H9 (cell line): ENCODE measurements around the gene FAM229B. TPM values are rescaled to one million over a fixed set of nuclear protein-coding genes. Genes with fewer than 3 reads are reported as not detected.

ENCODE experiments used
- DNase-seq: peaks from one replicate; pipeline ENCODE4 v3.0.0-alpha.2; 2017
- H2AFZ ChIP-seq: one replicate; pipeline ENCODE4 v1.6.1; 2013; ENCODE audit warnings: mild to moderate bottlenecking, low read length, control low read depth, moderate library complexity
- H2AK5ac ChIP-seq: 2 replicates; pipeline ENCODE4 v1.6.1; 2013; ENCODE audit warnings: low read length, control low read depth, mixed read lengths; ENCODE audit not compliant: insufficient read length
- H2BK120ac ChIP-seq: one replicate; pipeline ENCODE4 v1.6.1; 2013; ENCODE audit warnings: low read depth, mild to moderate bottlenecking, low read length, control low read depth, inconsistent platforms; ENCODE audit not compliant: poor library complexity, severe bottlenecking
- H2BK12ac ChIP-seq: 2 replicates; pipeline ENCODE4 v1.6.1; 2013; ENCODE audit warnings: low read length, control low read depth, mixed read lengths, low read depth; ENCODE audit not compliant: insufficient read length
- H2BK15ac ChIP-seq: 2 replicates; pipeline ENCODE4 v1.6.1; 2013; ENCODE audit warnings: low read depth, low read length, control low read depth
- H2BK20ac ChIP-seq: one replicate; pipeline ENCODE4 v1.6.1; 2013; ENCODE audit warnings: low read depth, mild to moderate bottlenecking, low read length, control low read depth, inconsistent platforms; ENCODE audit not compliant: poor library complexity, severe bottlenecking
- H2BK5ac ChIP-seq: 2 replicates; pipeline ENCODE4 v1.6.1; 2013; ENCODE audit warnings: low read length, control low read depth, mixed read lengths; ENCODE audit not compliant: insufficient read length
- H3K14ac ChIP-seq: 2 replicates; pipeline ENCODE4 v1.6.1; 2013; ENCODE audit warnings: low read length, control low read depth; ENCODE audit not compliant: insufficient read depth
- H3K18ac ChIP-seq: 2 replicates; pipeline ENCODE4 v1.6.1; 2013; ENCODE audit warnings: low read depth, mild to moderate bottlenecking, mixed read lengths, low read length, control low read depth; ENCODE audit not compliant: insufficient read length
- H3K23ac ChIP-seq: 2 replicates; pipeline ENCODE4 v1.6.1; 2013; ENCODE audit warnings: low read length, control low read depth, mixed read lengths, low read depth; ENCODE audit not compliant: insufficient read length
- H3K23me2 ChIP-seq: 2 replicates; pipeline ENCODE4 v1.6.1; 2013; ENCODE audit warnings: low read depth, mild to moderate bottlenecking, mixed read lengths, low read length, control low read depth; ENCODE audit not compliant: insufficient read length, poor library complexity, severe bottlenecking
- H3K27ac ChIP-seq: 2 replicates; pipeline ENCODE4 v1.5.1; 2013; ENCODE audit warnings: low read length, control low read depth, mixed read lengths, low read depth; ENCODE audit not compliant: insufficient read length
- H3K27me3 ChIP-seq: 2 replicates; pipeline ENCODE4 v1.6.1; 2013; ENCODE audit warnings: low read length, control low read depth, inconsistent platforms; ENCODE audit not compliant: insufficient read depth
- H3K4ac ChIP-seq: 2 replicates; pipeline ENCODE4 v1.6.1; 2013; ENCODE audit warnings: low read depth, mild to moderate bottlenecking, control low read depth, inconsistent platforms, low read length, moderate library complexity
- H3K4me1 ChIP-seq: 2 replicates; pipeline ENCODE4 v1.6.1; 2013; ENCODE audit warnings: low read length, control low read depth, inconsistent platforms; ENCODE audit not compliant: insufficient read depth
- H3K4me2 ChIP-seq: 2 replicates; pipeline ENCODE4 v1.6.1; 2013; ENCODE audit warnings: low read length, control low read depth, mixed read lengths; ENCODE audit not compliant: insufficient read length, insufficient read depth
- H3K56ac ChIP-seq: 2 replicates; pipeline ENCODE4 v1.6.1; 2013; ENCODE audit warnings: low read depth, mild to moderate bottlenecking, mixed read lengths, low read length, control low read depth; ENCODE audit not compliant: insufficient read length
- H3K79me1 ChIP-seq: 2 replicates; pipeline ENCODE4 v1.6.1; 2013; ENCODE audit warnings: low read depth, mild to moderate bottlenecking, moderate library complexity, low read length, control low read depth, inconsistent platforms; ENCODE audit not compliant: insufficient read depth, poor library complexity, severe bottlenecking
- H3K79me2 ChIP-seq: 2 replicates; pipeline ENCODE4 v1.6.1; 2013; ENCODE audit warnings: low read length, control low read depth, inconsistent platforms; ENCODE audit not compliant: insufficient read depth
- H3K9ac ChIP-seq: 2 replicates; pipeline ENCODE4 v1.6.1; 2013; ENCODE audit warnings: low read length, control low read depth, mixed read lengths; ENCODE audit not compliant: insufficient read length; ENCODE audit errors: extremely low read depth
- H3K9me3 ChIP-seq: one replicate; pipeline ENCODE4 v1.6.1; 2013; ENCODE audit warnings: low read depth, low read length, inconsistent platforms; ENCODE audit not compliant: control insufficient read depth
- H3T11ph ChIP-seq: one replicate; pipeline ENCODE4 v1.6.1; 2013; ENCODE audit warnings: mild to moderate bottlenecking, low read length, control low read depth, inconsistent platforms
- H4K20me1 ChIP-seq: one replicate; pipeline ENCODE4 v1.6.1; 2013; ENCODE audit not compliant: control insufficient read depth, insufficient read length, insufficient read depth
- H4K5ac ChIP-seq: 2 replicates; pipeline ENCODE4 v1.6.1; 2013; ENCODE audit warnings: low read depth, mild to moderate bottlenecking, mixed read lengths, low read length, control low read depth; ENCODE audit not compliant: insufficient read length
- H4K8ac ChIP-seq: replicated peaks from 2 replicates; pipeline ENCODE4 v1.6.1; 2013; ENCODE audit warnings: low read length, control low read depth, mixed read lengths, low read depth; ENCODE audit not compliant: insufficient read length
- H4K91ac ChIP-seq: 2 replicates; pipeline ENCODE4 v1.6.1; 2013; ENCODE audit warnings: low read depth, mild to moderate bottlenecking, moderate library complexity, mixed read lengths, low read length, control low read depth; ENCODE audit not compliant: insufficient read length
- H3K27ac Mint-ChIP-seq, 3 experiments: 2 replicates in 2 of 3; 3 replicates in 1 of 3; pipeline ENCODE4 v1.8.0; 2020 to 2021; ENCODE audit warnings: mixed read lengths in 3 of 3, mild to moderate bottlenecking in 1 of 3, moderate library complexity in 1 of 3
- H3K27me3 Mint-ChIP-seq: 2 replicates; pipeline ENCODE4 v1.8.0; 2021; ENCODE audit warnings: low read depth, mild to moderate bottlenecking, moderate library complexity, mixed read lengths
- H3K36me3 Mint-ChIP-seq, 3 experiments: 2 replicates in 2 of 3; 3 replicates in 1 of 3; pipeline ENCODE4 v1.8.0; 2020 to 2021; ENCODE audit warnings: low read depth in 3 of 3, mixed read lengths in 3 of 3; ENCODE audit not compliant: insufficient read depth in 1 of 3
- H3K4me1 Mint-ChIP-seq, 2 experiments: 2 replicates each; pipeline ENCODE4 v1.8.0; 2020; ENCODE audit warnings: mixed read lengths in 2 of 2
- H3K4me3 Mint-ChIP-seq, 2 experiments: 2 replicates in 1 of 2; 3 replicates in 1 of 2; pipeline ENCODE4 v1.8.0; 2020 to 2021; ENCODE audit warnings: mild to moderate bottlenecking in 2 of 2, mixed read lengths in 2 of 2, moderate library complexity in 1 of 2
- H3K9me3 Mint-ChIP-seq, 2 experiments: 2 replicates in 1 of 2; 3 replicates in 1 of 2; pipeline ENCODE4 v1.8.0; 2020; ENCODE audit warnings: mild to moderate bottlenecking in 2 of 2, mixed read lengths in 2 of 2, moderate library complexity in 1 of 2
- WGBS: extraction: QIAGEN DNeasy Blood & Tissue Kit; methylation state at CpG from one replicate; pipeline ENCODE4 v1.1.7; 2013; ENCODE audit warnings: missing lambda C conversion rate, low lambda C conversion rate, mixed read lengths; ENCODE audit not compliant: insufficient read length; ENCODE audit errors: extremely low coverage; 5-methylcytosine and 5-hydroxymethylcytosine counted together
- total RNA-seq: library from RNA; stranded (reverse); gene quantifications from 2 replicates; pipeline ENCODE4 v1.2.1, GENCODE V29; 2021
- TF ChIP-seq, protein P1 (sequence below): fragments of 200-600 bp; sonication (generic); conservative IDR thresholded peaks from 3 replicates; pipeline ENCODE4 v1.8.0; 2021; ENCODE audit warnings: antibody characterized with exemption, mild to moderate bottlenecking

Gene FAM229B
- total RNA-seq, 1 experiment from 2014 or later: 8.2 TPM

DNA sequence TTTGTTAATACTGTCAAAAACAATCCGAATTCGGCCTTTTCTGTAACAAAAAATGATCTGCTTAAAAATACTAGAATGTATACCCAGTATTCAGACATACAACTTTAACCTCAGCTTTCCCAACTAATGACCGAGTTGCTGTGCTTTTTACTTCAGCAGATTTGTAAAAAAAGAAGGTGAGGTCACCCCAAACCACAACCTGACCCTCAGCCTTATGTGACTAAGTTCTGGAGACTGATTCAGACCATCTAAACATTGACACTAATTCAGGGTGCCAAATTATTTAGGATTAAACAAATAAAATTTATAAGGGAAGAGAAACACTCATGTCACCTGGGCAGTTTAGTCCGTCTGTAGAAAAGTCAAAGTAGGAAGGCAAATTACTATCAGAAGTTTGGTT lies 25.8 kb upstream of the FAM229B start:
- no peak overlapping the region for H2BK5ac ChIP-seq
- Mint-ChIP-seq H3K4me1 (no peaks in the 10 kb centered on the region), H3K36me3 (no peaks in the 10 kb centered on the region), H3K27me3 (no peaks in the 10 kb centered on the region), H3K4me3 (no peak overlapping the region), H3K9me3 (no peaks in the 10 kb centered on the region), H3K27ac (no peak overlapping the region)
- H2BK15ac ChIP-seq: no peak overlapping the region
- H3K23me2 ChIP-seq: no peaks in the 10 kb centered on the region
- no peak overlapping the region for H2BK20ac ChIP-seq
- H3K27me3 ChIP-seq: no peaks in the 10 kb centered on the region
- no peaks in the 10 kb centered on the region for H3K79me2 ChIP-seq
- H3T11ph ChIP-seq: no peak overlapping the region
- H4K8ac ChIP-seq: no peak overlapping the region
- no peak overlapping the region for H3K56ac ChIP-seq
- H4K5ac ChIP-seq: no peak overlapping the region
- no peak overlapping the region for H4K91ac ChIP-seq
- H3K27ac ChIP-seq: no peak overlapping the region
- no peak overlapping the region for H3K18ac ChIP-seq
- H4K20me1 ChIP-seq: no peaks in the 10 kb centered on the region
- no peak overlapping the region for H2BK12ac ChIP-seq
- DNase-seq: no peak
- no peak overlapping the region for H3K14ac ChIP-seq
- no peak overlapping the region for H3K4ac ChIP-seq
- H2BK120ac ChIP-seq: no peak overlapping the region
- no peak overlapping the region for H3K9ac ChIP-seq
- TF ChIP-seq, protein P1, sequence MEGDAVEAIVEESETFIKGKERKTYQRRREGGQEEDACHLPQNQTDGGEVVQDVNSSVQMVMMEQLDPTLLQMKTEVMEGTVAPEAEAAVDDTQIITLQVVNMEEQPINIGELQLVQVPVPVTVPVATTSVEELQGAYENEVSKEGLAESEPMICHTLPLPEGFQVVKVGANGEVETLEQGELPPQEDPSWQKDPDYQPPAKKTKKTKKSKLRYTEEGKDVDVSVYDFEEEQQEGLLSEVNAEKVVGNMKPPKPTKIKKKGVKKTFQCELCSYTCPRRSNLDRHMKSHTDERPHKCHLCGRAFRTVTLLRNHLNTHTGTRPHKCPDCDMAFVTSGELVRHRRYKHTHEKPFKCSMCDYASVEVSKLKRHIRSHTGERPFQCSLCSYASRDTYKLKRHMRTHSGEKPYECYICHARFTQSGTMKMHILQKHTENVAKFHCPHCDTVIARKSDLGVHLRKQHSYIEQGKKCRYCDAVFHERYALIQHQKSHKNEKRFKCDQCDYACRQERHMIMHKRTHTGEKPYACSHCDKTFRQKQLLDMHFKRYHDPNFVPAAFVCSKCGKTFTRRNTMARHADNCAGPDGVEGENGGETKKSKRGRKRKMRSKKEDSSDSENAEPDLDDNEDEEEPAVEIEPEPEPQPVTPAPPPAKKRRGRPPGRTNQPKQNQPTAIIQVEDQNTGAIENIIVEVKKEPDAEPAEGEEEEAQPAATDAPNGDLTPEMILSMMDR: no peak
- H3K79me1 ChIP-seq: no peaks in the 10 kb centered on the region
- WGBS: no CpG with 5 or more reads among the region's 4 CpGs
- H2AK5ac ChIP-seq: no peak overlapping the region
- no peak overlapping the region for H3K23ac ChIP-seq
- H2AFZ ChIP-seq: no peak overlapping the region
- H3K9me3 ChIP-seq: no peaks in the 10 kb centered on the region
- no peak overlapping the region for H3K4me2 ChIP-seq
- H3K4me1 ChIP-seq: no peaks in the 10 kb centered on the region
